Panc1 (cell line): Measurements from ENCODE around the gene RNASE12. TPM values are rescaled to one million over a fixed set of nuclear protein-coding genes. Genes with fewer than 3 reads are reported as not detected.

ENCODE experiments used
- ATAC-seq: fragments of 200-7000 bp; cut with Tn5 transposase; 2 replicates; pipeline ENCODE4 v1.9.1; 2020; ENCODE audit warnings: mild to moderate bottlenecking, moderate library complexity
- BruUV-seq: library from RNA; stranded (reverse); fragments of 400-500 nt; replicated peaks from 2 replicates; lab custom pipeline; 2021; lab: Mats Ljungman, UMichigan
- CTCF ChIA-PET: fragments of 300-600 bp; sonication (Branson Sonifier 250); formaldehyde crosslinking; loops from one replicate; lab custom pipeline; 2022; ENCODE audit warnings: antibody characterized with exemption; lab: Charles Lee
- POLR2A ChIA-PET: fragments of 300-600 bp; sonication (Branson Sonifier 250); formaldehyde crosslinking; loops from one replicate; lab custom pipeline; 2022; ENCODE audit warnings: antibody characterized with exemption; lab: Charles Lee
- DNase-seq: peaks from one replicate; pipeline ENCODE4 v3.0.0-alpha.2; 2010; ENCODE audit warnings: low read depth, low spot score
- H3K27ac ChIP-seq: 2 replicates; pipeline ENCODE4 v1.5.1; 2011; ENCODE audit warnings: mild to moderate bottlenecking, low read length, inconsistent platforms
- H3K27me3 ChIP-seq: fragments of 200-500 bp; sonication (Bioruptor generic); 2 replicates; pipeline ENCODE4 v1.6.0; 2014; ENCODE audit warnings: low read length, inconsistent platforms; ENCODE audit not compliant: control insufficient read depth, insufficient read depth
- H3K36me3 ChIP-seq: fragments of 200-500 bp; sonication (Bioruptor generic); 2 replicates; pipeline ENCODE4 v1.5.1; 2014; ENCODE audit warnings: inconsistent platforms, mild to moderate bottlenecking, low read length, moderate library complexity; ENCODE audit not compliant: control insufficient read depth, insufficient read depth
- H3K4me1 ChIP-seq: 2 replicates; pipeline ENCODE4 v1.5.1; 2011; ENCODE audit warnings: inconsistent platforms, mild to moderate bottlenecking, low read length, moderate library complexity; ENCODE audit not compliant: control insufficient read depth, insufficient read depth
- H3K4me3 ChIP-seq, 2 experiments: 2 replicates each; pipeline ENCODE4 v1.5.1; 2011 to 2012; ENCODE audit warnings: low read depth in 2 of 2, low read length in 2 of 2, mild to moderate bottlenecking in 2 of 2, inconsistent platforms in 1 of 2, moderate library complexity in 1 of 2
- H3K9me3 ChIP-seq: fragments of 200-500 bp; sonication (Bioruptor generic); 2 replicates; pipeline ENCODE4 v1.5.1; 2014; ENCODE audit warnings: low read depth, mild to moderate bottlenecking, inconsistent platforms, low read length, moderate library complexity; ENCODE audit not compliant: control insufficient read depth, insufficient read depth
- POLR2AphosphoS5 ChIP-seq: IDR thresholded peaks from 2 replicates; pipeline ENCODE4 v1.6.1; 2012; ENCODE audit warnings: mild to moderate bottlenecking, low read depth, low read length, moderate library complexity
- REST ChIP-seq, 2 experiments: IDR thresholded peaks; 2 replicates each; pipeline ENCODE4 v1.6.1; 2011 to 2012; ENCODE audit warnings: low read depth in 2 of 2, control low read depth in 1 of 2, low read length in 1 of 2, mild to moderate bottlenecking in 1 of 2, moderate library complexity in 1 of 2; ENCODE audit not compliant: insufficient read depth in 1 of 2
- SIN3A ChIP-seq: IDR thresholded peaks from 2 replicates; pipeline ENCODE4 v1.6.1; 2012; ENCODE audit warnings: low read depth, mild to moderate bottlenecking, low read length, moderate library complexity, borderline replicate concordance; ENCODE audit not compliant: insufficient read depth
- TCF7L2 ChIP-seq: IDR thresholded peaks from 2 replicates; pipeline ENCODE4 v1.6.1; 2011; ENCODE audit warnings: mild to moderate bottlenecking, low read depth, low read length, inconsistent platforms
- in situ Hi-C: cut with HindIII; loops from 2 replicates; pipeline ENCODE4 v1.10.0; 2016; ENCODE audit warnings: low sequenced_read_pairs, low pct_unique_long_range_greater_than_20kb
- intact Hi-C: fragments of 100-400 bp; cut with micrococcal nuclease; formaldehyde crosslinking; loops from one replicate; pipeline ENCODE4 v1.10.0; 2022; ENCODE audit not compliant: unreplicated experiment
- total RNA-seq: library from RNA; stranded (reverse); gene quantifications from one replicate; pipeline ENCODE4 v1.2.1, GENCODE V29; 2021; ENCODE audit not compliant: unreplicated experiment
- TF ChIP-seq, protein P1 (sequence below): fragments of 450-650 bp; IDR thresholded peaks from 2 replicates; pipeline ENCODE4 v1.5.1; 2017; ENCODE audit warnings: mild to moderate bottlenecking

Gene RNASE12
- total RNA-seq, 1 experiment from 2014 or later = not detected

DNA sequence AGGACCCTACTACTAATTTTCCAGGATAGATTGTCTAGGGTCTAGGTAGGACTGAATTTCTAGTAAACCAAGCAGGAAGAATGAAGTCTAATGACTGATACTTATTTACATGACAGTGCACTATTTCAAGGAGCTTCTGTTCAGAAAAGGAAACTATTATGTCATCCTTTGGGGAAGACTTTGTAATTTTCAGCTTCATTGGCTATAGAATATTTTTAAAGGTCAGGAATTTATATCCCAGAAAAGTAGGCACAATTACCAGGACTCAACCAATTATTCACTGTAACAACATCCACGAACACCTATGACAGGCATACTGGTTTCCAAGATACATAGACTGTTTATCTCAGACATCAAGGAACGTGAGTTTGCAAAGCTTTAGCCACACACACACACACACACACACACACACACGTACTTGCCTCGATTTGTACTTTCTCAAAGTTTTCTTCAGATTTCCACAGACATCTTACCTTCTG is 27.1 kb upstream of the RNASE12 start:
- Histone ChIP-seq H3K27me3 (no peaks in the 10 kb centered on the region), H3K27ac (no peak overlapping the region), H3K36me3 (no peaks in the 10 kb centered on the region), H3K4me3 (no peak overlapping the region), H3K9me3 (no peaks in the 10 kb centered on the region), H3K4me1 (peaks cover 7% of the 10 kb centered on the region)
- CTCF ChIA-PET = no interaction called here
- BruUV-seq = no TSS peak
- POLR2A ChIA-PET = no interaction called here
- DNase-seq = no peak
- no peak for ATAC-seq
- intact Hi-C loops (loop anchor here (10.0 kb wide), 1 partner anchor 236 kb away; no protein-coding TSS in a partner anchor), in situ Hi-C loops (no loop called here)
- TF ChIP-seq, protein P1, sequence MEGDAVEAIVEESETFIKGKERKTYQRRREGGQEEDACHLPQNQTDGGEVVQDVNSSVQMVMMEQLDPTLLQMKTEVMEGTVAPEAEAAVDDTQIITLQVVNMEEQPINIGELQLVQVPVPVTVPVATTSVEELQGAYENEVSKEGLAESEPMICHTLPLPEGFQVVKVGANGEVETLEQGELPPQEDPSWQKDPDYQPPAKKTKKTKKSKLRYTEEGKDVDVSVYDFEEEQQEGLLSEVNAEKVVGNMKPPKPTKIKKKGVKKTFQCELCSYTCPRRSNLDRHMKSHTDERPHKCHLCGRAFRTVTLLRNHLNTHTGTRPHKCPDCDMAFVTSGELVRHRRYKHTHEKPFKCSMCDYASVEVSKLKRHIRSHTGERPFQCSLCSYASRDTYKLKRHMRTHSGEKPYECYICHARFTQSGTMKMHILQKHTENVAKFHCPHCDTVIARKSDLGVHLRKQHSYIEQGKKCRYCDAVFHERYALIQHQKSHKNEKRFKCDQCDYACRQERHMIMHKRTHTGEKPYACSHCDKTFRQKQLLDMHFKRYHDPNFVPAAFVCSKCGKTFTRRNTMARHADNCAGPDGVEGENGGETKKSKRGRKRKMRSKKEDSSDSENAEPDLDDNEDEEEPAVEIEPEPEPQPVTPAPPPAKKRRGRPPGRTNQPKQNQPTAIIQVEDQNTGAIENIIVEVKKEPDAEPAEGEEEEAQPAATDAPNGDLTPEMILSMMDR = no peak
- TF ChIP-seq TCF7L2 (no peak), POLR2AphosphoS5 (no peak), REST (IDR thresholded peaks at IDR 0.05; ENCODE audit: insufficient read depth in 1 of 2, low read depth in 2 of 2, low read length in 1 of 2) (no peak), SIN3A (no peak)

DNA sequence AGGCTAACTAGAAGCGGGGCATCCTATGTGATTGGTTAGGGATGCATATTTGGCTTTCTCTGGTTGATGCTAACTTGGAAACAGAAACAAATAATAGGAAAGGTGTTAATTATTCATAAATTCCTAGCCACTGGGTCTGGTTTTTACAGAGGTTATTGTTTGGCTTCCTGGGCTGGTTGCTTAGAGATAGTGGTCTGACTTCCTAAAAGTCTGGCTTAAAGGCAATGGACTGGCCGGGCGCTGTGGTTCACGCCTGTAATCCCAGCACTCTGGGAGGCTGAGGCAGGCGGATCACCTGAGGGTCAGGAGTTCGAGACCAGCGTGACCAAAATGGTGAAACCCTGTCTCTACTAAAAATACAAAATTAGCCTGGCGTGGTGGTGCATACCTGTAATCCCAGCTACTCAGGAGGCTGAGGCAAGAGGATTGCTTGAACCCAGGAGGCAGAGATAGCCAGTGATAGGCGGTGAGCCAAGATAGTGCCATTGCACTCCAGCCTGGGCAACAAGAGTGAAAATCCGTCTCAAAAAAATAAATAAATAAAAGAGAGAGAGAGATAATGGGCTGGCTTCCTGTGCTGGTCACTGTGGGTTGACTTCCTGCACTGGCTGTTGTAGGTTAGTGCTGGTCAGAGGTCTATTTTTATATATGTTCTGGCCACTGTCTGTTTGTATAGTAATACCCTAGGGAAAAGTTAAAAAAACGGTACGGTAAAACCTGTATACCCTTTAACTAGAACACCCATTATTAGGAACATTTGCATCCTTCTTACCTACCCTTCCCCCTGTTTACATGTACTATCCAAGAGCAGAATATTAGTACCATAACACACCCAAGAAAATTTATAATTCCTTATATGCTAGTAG is 26.2 kb upstream of the RNASE12 start:
- BruUV-seq = no TSS peak

DNA sequence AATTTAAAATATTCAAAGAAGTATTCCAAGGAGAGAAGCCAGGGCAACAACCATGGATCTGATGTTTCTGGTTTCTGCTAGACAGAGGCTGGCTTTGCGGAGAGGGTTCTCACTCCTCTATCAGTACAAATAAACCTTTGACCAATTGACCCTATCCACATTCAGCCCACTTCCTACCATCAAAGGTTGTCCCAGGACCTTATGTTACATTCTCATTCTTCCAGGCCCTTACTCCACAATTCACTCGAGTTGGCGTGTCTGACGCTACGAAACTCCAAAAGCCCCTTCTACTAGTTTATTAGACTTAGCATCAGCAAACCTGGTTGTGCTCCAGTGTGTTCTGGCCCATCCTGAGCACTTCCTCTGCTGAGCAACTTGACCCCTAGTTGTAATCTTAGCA is 24.8 kb upstream of the RNASE12 start:
- in situ Hi-C loops = no loop called here

More for the DNA sequence above, 26.2 kb upstream of the RNASE12 start:
- no peak for TF ChIP-seq SIN3A
- intact Hi-C loops = loop anchor here (10.0 kb wide), 1 partner anchor 237 kb away; no protein-coding TSS in a partner anchor
- Histone ChIP-seq H3K27me3 (no peaks in the 10 kb centered on the region), H3K9me3 (no peaks in the 10 kb centered on the region), H3K27ac (no peak overlapping the region), H3K4me3 (no peak overlapping the region), H3K4me1 (peaks cover 13% of the 10 kb centered on the region), H3K36me3 (no peaks in the 10 kb centered on the region)
- DNase-seq = no peak
- ChIA-PET CTCF (no interaction called here), POLR2A (no interaction called here)
- in situ Hi-C loops = no loop called here
- no peak for ATAC-seq

More for the DNA sequence above, 24.8 kb upstream of the RNASE12 start:
- peaks cover 17% of the 10 kb centered on the region for H3K4me1 ChIP-seq
- TF ChIP-seq REST (IDR thresholded peaks at IDR 0.05; ENCODE audit: insufficient read depth in 1 of 2, low read depth in 2 of 2, low read length in 1 of 2) = no peak
- TF ChIP-seq POLR2AphosphoS5 = no peak
- TF ChIP-seq SIN3A = no peak
- TF ChIP-seq, protein P1 = no peak
- TF ChIP-seq TCF7L2 = no peak
- DNase-seq = no peak
- POLR2A ChIA-PET = no interaction called here
- H3K9me3 ChIP-seq = no peaks in the 10 kb centered on the region
- no TSS peak for BruUV-seq
- no peaks in the 10 kb centered on the region for H3K27me3 ChIP-seq
- intact Hi-C loops = loop anchor here (10.0 kb wide), 1 partner anchor 239 kb away; no protein-coding TSS in a partner anchor
- no peaks in the 10 kb centered on the region for H3K36me3 ChIP-seq
- CTCF ChIA-PET = no interaction called here
- H3K4me3 ChIP-seq = no peak overlapping the region
- no peak for ATAC-seq
- no peak overlapping the region for H3K27ac ChIP-seq
